GM18951 (cell line): Measurements from ENCODE around the gene OPRL1.

Experiments
- POLR2A ChIP-seq: IDR thresholded peaks from 4 replicates; pipeline ENCODE4 v1.6.1; 2011; ENCODE audit warnings: mild to moderate bottlenecking; ENCODE audit not compliant: insufficient read length, insufficient read depth; ENCODE audit errors: extremely low read depth
- in situ Hi-C: fragments of 300-500 bp; cut with MboI; formaldehyde crosslinking; loops from one replicate; pipeline ENCODE4 v1.12.0; 2022; ENCODE audit warnings: low sequenced_read_pairs, mixed read lengths, inconsistent platforms; ENCODE audit not compliant: unreplicated experiment

Gene OPRL1

GRCh38 chr20:64136004-64136710, 56.3 kb downstream of the OPRL1 start:
- in situ Hi-C loops, result no loop called here

GRCh38 chr20:64137598-64138031, 57.7 kb downstream of the OPRL1 start:
- no peak for TF ChIP-seq POLR2A
- in situ Hi-C loops, result no loop called here

More at GRCh38 chr20:64136004-64136710, 56.3 kb downstream of the OPRL1 start:
- no peak for TF ChIP-seq POLR2A

GRCh38 chr20:64138276-64138815, 58.5 kb downstream of the OPRL1 start:
- in situ Hi-C loops, result no loop called here
- TF ChIP-seq POLR2A, result no peak

DNA sequence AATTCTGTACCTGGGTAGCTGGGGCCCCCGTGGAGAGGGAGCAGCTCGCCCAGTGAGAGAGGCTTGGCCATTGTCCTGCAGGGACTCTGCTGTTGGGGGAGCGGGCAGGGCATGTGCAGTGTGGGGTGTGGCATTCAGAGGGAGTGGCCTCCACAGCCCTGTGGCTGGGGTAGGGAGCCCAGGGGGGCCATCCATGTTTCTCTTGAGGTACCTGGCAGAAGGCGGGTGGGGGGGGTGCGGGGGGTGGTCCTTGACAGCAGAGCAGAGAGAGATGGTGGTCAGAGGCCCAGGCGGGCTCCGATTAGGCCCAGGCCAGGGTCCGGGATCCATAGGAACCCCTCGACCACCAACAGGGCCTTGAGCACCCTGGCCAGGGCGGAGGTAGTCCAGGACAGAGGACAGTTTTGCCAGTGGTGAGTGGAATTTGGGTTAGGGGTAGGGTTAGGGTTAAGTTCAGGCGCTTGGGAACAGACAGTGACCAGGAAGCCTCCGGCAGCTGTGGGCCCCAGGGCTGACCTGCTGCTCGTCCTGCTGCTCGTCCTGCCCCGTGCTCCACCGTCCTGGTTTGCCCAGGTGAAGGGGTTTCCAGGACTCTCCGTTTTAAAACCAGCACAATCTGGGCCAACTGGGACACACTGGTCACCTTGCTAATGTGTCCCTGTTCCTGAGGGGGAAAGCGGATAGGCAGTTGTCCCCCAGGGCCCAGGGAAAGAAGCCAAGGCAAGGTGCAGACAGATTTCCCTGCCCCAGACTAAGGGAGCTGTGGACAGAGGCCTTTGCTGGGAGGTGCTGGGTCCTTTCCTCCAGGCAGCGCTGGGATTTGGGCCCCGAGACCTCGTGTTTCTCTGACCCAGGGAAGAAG, 59.5 kb downstream of the OPRL1 start:
- in situ Hi-C loops, result no loop called here
- TF ChIP-seq POLR2A, result no peak

- no peak for TF ChIP-seq POLR2A
- in situ Hi-C loops, result no loop called here
Measured at GRCh38 chr20:64140061-64140931, 60.4 kb downstream of the OPRL1 start.

DNA sequence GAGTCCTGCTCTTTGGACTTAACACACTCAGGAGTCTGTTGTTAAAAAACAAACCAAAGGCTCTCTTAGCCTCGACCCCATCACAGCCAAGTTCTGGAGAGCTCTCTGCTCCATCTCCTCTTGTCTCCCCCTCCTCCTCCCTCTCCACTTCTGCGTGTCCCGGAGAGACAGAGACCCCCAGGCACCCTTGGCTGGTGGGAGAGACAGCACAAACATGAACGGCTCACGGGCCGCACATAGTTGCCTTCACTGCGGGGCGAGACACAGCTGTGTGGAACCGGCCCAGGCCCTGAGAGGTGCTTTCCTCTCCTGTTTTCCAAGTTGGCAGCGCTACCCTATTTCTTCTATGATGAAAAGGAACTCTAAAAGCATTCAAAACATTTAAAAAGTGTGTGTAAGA, 61.1 kb downstream of the OPRL1 start:
- no peak for TF ChIP-seq POLR2A
- in situ Hi-C loops, result no loop called here

- in situ Hi-C loops, result no loop called here
- TF ChIP-seq POLR2A, result no peak
Measured at GRCh38 chr20:64142590-64142989, 62.7 kb downstream of the OPRL1 start.

DNA sequence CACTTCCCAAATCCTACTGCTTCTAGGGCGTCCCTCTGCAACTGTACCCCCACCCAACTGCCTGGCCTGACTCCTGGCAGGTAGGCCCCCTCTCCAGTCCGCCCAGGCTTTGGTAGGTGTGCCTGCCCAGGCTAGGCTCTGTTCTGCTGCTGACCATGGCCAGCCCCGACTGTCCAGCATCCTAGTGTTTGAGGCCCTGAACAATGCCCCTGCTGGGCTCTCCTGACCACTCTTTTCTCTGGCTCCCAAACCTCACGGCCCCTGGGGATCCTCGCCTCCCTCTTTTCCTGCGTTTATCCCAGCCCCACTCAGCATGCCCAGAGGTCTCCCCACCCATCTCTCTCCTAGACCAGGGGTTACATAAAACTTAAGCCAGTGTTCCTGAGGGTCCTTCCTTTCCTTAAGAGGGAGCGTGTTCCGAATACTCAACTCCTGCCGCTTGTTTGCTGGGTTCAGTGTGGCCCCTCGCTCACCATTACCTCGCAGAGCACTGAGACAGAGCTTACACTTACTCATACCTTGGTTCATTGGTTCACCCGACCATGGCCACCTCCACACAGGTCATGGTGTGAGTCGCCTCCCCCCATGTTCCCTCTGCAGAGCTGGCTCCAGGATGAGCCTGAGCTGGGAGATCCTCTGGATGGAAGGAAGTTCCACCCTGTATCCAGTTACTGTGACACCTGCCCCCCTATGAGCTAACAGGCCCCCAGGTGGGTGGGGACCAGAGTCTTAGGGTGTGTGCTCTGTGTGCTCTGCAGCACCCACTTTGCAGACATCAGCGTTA, 63.3 kb downstream of the OPRL1 start:
- in situ Hi-C loops, result no loop called here
- TF ChIP-seq POLR2A, result no peak

- in situ Hi-C loops, result no loop called here
- no peak for TF ChIP-seq POLR2A
Measured at GRCh38 chr20:64144144-64144912, 64.4 kb downstream of the OPRL1 start.

DNA sequence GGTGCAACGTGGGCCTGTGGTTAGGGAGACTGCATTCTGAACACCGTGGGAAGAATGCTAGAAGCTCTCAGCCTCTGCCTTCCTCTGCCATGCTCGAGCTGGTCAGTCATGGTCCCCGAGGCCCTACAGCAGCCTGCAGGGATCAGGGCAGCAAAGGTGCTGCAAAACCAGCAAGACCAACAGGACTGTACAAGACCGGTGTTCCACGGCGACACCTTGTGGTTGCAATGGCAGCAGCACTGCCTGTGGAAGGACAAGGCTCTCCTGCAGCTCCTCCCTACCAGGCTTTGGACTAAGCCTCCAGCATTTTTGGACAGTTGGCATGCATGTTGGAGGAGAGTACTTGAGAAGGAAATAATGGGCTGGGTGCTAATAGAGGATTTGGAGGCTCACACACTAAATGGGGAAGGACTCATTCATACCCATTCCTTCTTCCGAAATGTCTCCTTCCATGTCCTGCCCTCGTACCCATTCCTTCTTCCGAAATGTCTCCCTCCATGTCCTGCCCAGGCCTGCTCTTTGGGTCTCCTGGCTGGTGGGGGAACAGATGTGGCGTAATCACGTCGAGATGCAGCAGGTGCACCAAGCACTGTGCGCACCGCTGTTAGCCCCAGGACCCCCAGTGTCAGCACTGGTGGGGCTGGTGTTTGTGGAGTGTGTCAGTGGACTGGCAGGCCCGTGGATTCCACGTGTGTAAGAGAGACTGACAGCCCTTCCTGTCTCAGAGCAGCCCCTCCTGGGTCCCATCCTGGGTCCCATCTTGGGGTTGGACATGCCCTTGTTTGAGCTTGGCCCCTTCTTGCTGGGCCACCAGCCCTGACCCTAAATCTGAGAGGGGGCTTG, 65.8 kb downstream of the OPRL1 start:
- in situ Hi-C loops, result no loop called here

DNA sequence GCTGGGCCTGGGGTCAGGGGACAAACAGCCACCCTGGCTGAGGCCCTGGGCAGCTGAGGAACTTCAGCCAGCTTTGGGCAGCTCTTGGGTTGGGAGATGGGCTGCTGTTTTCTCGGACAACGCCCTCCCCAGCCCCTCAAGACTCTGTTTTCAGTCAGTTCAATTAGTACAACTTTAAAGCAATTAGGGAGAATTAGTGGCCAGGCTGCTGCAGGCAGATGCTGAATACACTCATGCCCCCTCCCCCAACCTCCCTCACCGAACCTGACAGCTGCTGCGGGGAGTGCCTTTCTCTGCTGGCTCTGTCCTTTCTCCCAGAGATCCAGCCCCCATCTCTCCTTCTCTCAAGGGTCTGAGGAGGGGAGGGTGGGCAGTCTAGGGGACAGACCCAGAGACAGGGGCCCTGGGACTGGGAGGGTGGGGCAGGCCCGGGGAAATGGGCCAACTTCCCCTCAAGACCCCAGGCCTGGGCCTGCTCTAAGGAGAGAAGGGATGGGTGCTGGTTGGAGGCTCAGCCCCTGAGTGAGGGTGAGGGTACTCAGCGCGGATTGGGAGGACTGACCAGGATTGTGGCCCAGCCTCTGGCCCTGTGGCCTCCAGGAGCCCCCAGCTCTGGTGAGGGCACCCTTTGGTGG, 66.5 kb downstream of the OPRL1 start:
- TF ChIP-seq POLR2A, result no peak
- in situ Hi-C loops, result no loop called here

More for the DNA sequence above, 65.8 kb downstream of the OPRL1 start:
- no peak for TF ChIP-seq POLR2A
